ENCODE results near the gene FLNA.

GRCh38 chrX:154401045-154401799 is 26.8 kb upstream of the FLNA start:
- TF ChIP-seq CTCF (IDR thresholded peaks at IDR 0.05) (no peak), POLR2A (IDR thresholded peaks at IDR 0.05) (no peak)

Measured in breast epithelium (tissue), 3 donors.